ENCODE data around the gene TNFRSF1B.

TNFRSF1B gene

GRCh38 chr1:12166834-12167492 is at the start of gene TNFRSF1B:
Gene TNFRSF1B, plus strand, starts transcription at chr1:12166991. Its CDS starts 101 bp downstream, at chr1:12167092.
- no peak for DNase-seq

- DNase-seq, result peak; percentile 50
Measured at GRCh38 chr1:12121212-12122003, 45.4 kb upstream of the TNFRSF1B start.

GRCh38 chr1:12123172-12123571 is 43.6 kb upstream of the TNFRSF1B start:
- peak; percentile 42 for DNase-seq

- peak; percentile 81 for DNase-seq
Measured at GRCh38 chr1:12124693-12125421, 41.9 kb upstream of the TNFRSF1B start.

- DNase-seq, result peak; percentile 47
Measured at GRCh38 chr1:12125422-12126355, 41.1 kb upstream of the TNFRSF1B start.

GRCh38 chr1:12126781-12127180 is 40.0 kb upstream of the TNFRSF1B start:
- DNase-seq, result no peak

- DNase-seq, result no peak
Measured at GRCh38 chr1:12127206-12127810, 39.5 kb upstream of the TNFRSF1B start.

GRCh38 chr1:12128120-12128519 is 38.7 kb upstream of the TNFRSF1B start:
- no peak for DNase-seq

GRCh38 chr1:12129624-12130023 is 37.2 kb upstream of the TNFRSF1B start:
- no peak for DNase-seq

- peak; percentile 37 for DNase-seq
Measured at GRCh38 chr1:12130466-12131130, 36.2 kb upstream of the TNFRSF1B start.

- no peak for DNase-seq
Measured at GRCh38 chr1:12132078-12132477, 34.7 kb upstream of the TNFRSF1B start.

- no peak for DNase-seq
Measured at GRCh38 chr1:12134716-12135115, 32.1 kb upstream of the TNFRSF1B start.

GRCh38 chr1:12135612-12136011 is 31.2 kb upstream of the TNFRSF1B start:
- DNase-seq, result no peak

- DNase-seq, result no peak
Measured at GRCh38 chr1:12136916-12137610, 29.7 kb upstream of the TNFRSF1B start.

GRCh38 chr1:12138196-12139168 is 28.3 kb upstream of the TNFRSF1B start:
- DNase-seq, result peak; percentile 43

- no peak for DNase-seq
Measured at GRCh38 chr1:12140016-12140415, 26.8 kb upstream of the TNFRSF1B start.

- DNase-seq, result peak; percentile 42
Measured at GRCh38 chr1:12140515-12141162, 26.2 kb upstream of the TNFRSF1B start.

GRCh38 chr1:12141163-12141850 is 25.5 kb upstream of the TNFRSF1B start:
- DNase-seq, result peak; percentile 67

Measured in islet precursor cell (in vitro differentiated cells).